ENCODE measurements around the gene SPATA13.

DNA sequence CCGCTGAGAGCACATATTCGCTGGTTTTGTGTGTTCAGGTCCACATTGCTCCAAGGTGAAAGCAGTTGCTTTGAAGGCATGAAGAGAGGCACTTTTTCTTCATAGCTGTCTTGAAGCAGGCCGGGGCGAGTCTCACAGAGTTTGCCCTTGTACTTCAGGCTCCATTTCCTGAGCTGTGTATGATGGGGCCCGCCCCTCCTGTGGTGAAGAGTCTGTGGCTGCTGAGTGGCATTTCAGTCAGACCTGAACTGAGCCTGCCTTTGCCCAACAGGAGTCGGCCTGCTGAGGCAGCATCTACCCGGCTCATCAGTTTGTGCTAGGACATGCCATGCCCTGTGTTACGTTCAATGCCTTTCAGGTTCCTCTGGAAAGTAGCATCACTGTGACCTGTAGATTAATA, 104.5 kb downstream of the SPATA13 start:
- TF ChIP-seq POLR2A (IDR thresholded peaks at IDR 0.05), result no peak
- TF ChIP-seq, protein P1, sequence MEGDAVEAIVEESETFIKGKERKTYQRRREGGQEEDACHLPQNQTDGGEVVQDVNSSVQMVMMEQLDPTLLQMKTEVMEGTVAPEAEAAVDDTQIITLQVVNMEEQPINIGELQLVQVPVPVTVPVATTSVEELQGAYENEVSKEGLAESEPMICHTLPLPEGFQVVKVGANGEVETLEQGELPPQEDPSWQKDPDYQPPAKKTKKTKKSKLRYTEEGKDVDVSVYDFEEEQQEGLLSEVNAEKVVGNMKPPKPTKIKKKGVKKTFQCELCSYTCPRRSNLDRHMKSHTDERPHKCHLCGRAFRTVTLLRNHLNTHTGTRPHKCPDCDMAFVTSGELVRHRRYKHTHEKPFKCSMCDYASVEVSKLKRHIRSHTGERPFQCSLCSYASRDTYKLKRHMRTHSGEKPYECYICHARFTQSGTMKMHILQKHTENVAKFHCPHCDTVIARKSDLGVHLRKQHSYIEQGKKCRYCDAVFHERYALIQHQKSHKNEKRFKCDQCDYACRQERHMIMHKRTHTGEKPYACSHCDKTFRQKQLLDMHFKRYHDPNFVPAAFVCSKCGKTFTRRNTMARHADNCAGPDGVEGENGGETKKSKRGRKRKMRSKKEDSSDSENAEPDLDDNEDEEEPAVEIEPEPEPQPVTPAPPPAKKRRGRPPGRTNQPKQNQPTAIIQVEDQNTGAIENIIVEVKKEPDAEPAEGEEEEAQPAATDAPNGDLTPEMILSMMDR (IDR thresholded peaks at IDR 0.05), result no peak
